GM23338 (cell line): ENCODE data around the gene OR10H1. TPM values are rescaled to one million over a fixed set of nuclear protein-coding genes. Genes with fewer than 3 reads are reported as not detected.
"Not testable (repeated sequence)": the region's sequence is repeated elsewhere in the genome, so short reads cannot be mapped to it uniquely, and the experiment has no call there.

Experiments used
- ATAC-seq: fragments of 200-7000 bp; cut with Tn5 transposase; 3 replicates; pipeline ENCODE4 v1.9.1; 2020
- DNase-seq: peaks from one replicate; pipeline ENCODE4 v3.0.0-alpha.2; 2015; ENCODE audit warnings: low spot score
- H2AFZ ChIP-seq: fragments of 200-600 bp; sonication (generic); 2 replicates; pipeline ENCODE4 v1.8.0; 2016; ENCODE audit warnings: antibody characterized with exemption, mild to moderate bottlenecking, moderate library complexity
- H3F3A ChIP-seq: fragments of 200-600 bp; sonication (generic); replicated peaks from 2 replicates; pipeline ENCODE4 v1.8.0; 2017; ENCODE audit warnings: antibody characterized with exemption, mixed run types, low read depth
- H3K27ac ChIP-seq: fragments of 200-600 bp; sonication (generic); 2 replicates; pipeline ENCODE4 v1.6.1; 2016; ENCODE audit warnings: low read depth
- H3K27me3 ChIP-seq: fragments of 200-600 bp; sonication (generic); 2 replicates; pipeline ENCODE4 v1.8.0; 2016; ENCODE audit warnings: mild to moderate bottlenecking, mixed run types, moderate library complexity; ENCODE audit not compliant: insufficient read depth
- H3K36me3 ChIP-seq: fragments of 200-600 bp; sonication (generic); 2 replicates; pipeline ENCODE4 v1.8.0; 2016; ENCODE audit warnings: mild to moderate bottlenecking; ENCODE audit not compliant: insufficient read depth
- H3K4me1 ChIP-seq: fragments of 200-600 bp; sonication (generic); 2 replicates; pipeline ENCODE4 v1.8.0; 2016; ENCODE audit warnings: mild to moderate bottlenecking, moderate library complexity; ENCODE audit not compliant: insufficient read depth
- H3K4me2 ChIP-seq: fragments of 200-600 bp; sonication (generic); 2 replicates; pipeline ENCODE4 v1.7.1; 2017; ENCODE audit warnings: mixed run types
- H3K4me3 ChIP-seq: fragments of 200-600 bp; sonication (generic); 2 replicates; pipeline ENCODE4 v1.6.1; 2016; ENCODE audit warnings: mixed run types
- H3K79me2 ChIP-seq: fragments of 200-600 bp; sonication (generic); replicated peaks from 2 replicates; pipeline ENCODE4 v1.8.0; 2017; ENCODE audit warnings: mild to moderate bottlenecking; ENCODE audit not compliant: insufficient read depth
- H3K9me2 ChIP-seq: fragments of 200-600 bp; sonication (generic); 2 replicates; pipeline ENCODE4 v1.8.0; 2017; ENCODE audit not compliant: insufficient read depth
- H4K20me1 ChIP-seq: fragments of 200-600 bp; sonication (generic); replicated peaks from 2 replicates; pipeline ENCODE4 v1.8.0; 2017; ENCODE audit warnings: mild to moderate bottlenecking; ENCODE audit not compliant: insufficient read depth
- H3K27ac Mint-ChIP-seq: 2 replicates; pipeline ENCODE4 v1.8.0; 2020; ENCODE audit warnings: inconsistent platforms, mild to moderate bottlenecking, moderate library complexity, mixed read lengths
- H3K27me3 Mint-ChIP-seq: 3 replicates; pipeline ENCODE4 v1.8.0; 2022; ENCODE audit warnings: low read depth, mild to moderate bottlenecking, moderate library complexity, mixed read lengths, inconsistent platforms; ENCODE audit not compliant: insufficient read depth, poor library complexity
- H3K36me3 Mint-ChIP-seq: 3 replicates; pipeline ENCODE4 v1.8.0; 2021; ENCODE audit warnings: low read depth, mild to moderate bottlenecking, inconsistent platforms, moderate library complexity, mixed read lengths
- H3K4me1 Mint-ChIP-seq: 3 replicates; pipeline ENCODE4 v1.8.0; 2020; ENCODE audit warnings: mild to moderate bottlenecking, inconsistent platforms, mixed read lengths
- H3K4me3 Mint-ChIP-seq: 3 replicates; pipeline ENCODE4 v1.8.0; 2021; ENCODE audit warnings: moderate library complexity, mild to moderate bottlenecking, inconsistent platforms, mixed read lengths
- H3K9me3 Mint-ChIP-seq: 3 replicates; pipeline ENCODE4 v1.8.0; 2020; ENCODE audit warnings: moderate library complexity, mild to moderate bottlenecking, inconsistent platforms, mixed read lengths
- CREB1 ChIP-seq: fragments of 250-450 bp; sonication (Bioruptor Pico); IDR thresholded peaks from 2 replicates; pipeline ENCODE4 v1.5.0; 2020; ENCODE audit warnings: low read depth, mild to moderate bottlenecking, moderate library complexity
- STAT1 ChIP-seq: IDR thresholded peaks from one replicate; pipeline ENCODE4 v1.6.1; 2016; ENCODE audit warnings: antibody characterized with exemption; ENCODE audit not compliant: unreplicated experiment
- polyA plus RNA-seq: library from polyadenylated mRNA; unstranded; fragments of >200 nt; fragmentation: Nextera tagmentation; extraction: Ambion mirVana; gene quantifications from 2 replicates; pipeline ENCODE4 v1.2.1, GENCODE V29; 2016
- total RNA-seq: library from RNA; depleted of rRNA; stranded (reverse); fragments of >200 nt; shearing (Covaris generic); gene quantifications from 2 replicates; pipeline ENCODE4 v1.2.3, GENCODE V29; 2014
- TF ChIP-seq, protein P1 (sequence below): IDR thresholded peaks from one replicate; pipeline ENCODE4 v1.6.1; 2018; ENCODE audit warnings: antibody characterized with exemption; ENCODE audit not compliant: unreplicated experiment

Gene OR10H1
- total and polyA plus RNA-seq, 2 experiments from 2014 or later: not detected

- TF ChIP-seq, protein P1, sequence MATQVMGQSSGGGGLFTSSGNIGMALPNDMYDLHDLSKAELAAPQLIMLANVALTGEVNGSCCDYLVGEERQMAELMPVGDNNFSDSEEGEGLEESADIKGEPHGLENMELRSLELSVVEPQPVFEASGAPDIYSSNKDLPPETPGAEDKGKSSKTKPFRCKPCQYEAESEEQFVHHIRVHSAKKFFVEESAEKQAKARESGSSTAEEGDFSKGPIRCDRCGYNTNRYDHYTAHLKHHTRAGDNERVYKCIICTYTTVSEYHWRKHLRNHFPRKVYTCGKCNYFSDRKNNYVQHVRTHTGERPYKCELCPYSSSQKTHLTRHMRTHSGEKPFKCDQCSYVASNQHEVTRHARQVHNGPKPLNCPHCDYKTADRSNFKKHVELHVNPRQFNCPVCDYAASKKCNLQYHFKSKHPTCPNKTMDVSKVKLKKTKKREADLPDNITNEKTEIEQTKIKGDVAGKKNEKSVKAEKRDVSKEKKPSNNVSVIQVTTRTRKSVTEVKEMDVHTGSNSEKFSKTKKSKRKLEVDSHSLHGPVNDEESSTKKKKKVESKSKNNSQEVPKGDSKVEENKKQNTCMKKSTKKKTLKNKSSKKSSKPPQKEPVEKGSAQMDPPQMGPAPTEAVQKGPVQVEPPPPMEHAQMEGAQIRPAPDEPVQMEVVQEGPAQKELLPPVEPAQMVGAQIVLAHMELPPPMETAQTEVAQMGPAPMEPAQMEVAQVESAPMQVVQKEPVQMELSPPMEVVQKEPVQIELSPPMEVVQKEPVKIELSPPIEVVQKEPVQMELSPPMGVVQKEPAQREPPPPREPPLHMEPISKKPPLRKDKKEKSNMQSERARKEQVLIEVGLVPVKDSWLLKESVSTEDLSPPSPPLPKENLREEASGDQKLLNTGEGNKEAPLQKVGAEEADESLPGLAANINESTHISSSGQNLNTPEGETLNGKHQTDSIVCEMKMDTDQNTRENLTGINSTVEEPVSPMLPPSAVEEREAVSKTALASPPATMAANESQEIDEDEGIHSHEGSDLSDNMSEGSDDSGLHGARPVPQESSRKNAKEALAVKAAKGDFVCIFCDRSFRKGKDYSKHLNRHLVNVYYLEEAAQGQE: no peak
- TF ChIP-seq CREB1 (CRISPR knock-in tag) (no peak), STAT1 (no peak)
Observed at GRCh38 chr19:15836330-15837220, 21.1 kb upstream of the OR10H1 start (continued).

DNA sequence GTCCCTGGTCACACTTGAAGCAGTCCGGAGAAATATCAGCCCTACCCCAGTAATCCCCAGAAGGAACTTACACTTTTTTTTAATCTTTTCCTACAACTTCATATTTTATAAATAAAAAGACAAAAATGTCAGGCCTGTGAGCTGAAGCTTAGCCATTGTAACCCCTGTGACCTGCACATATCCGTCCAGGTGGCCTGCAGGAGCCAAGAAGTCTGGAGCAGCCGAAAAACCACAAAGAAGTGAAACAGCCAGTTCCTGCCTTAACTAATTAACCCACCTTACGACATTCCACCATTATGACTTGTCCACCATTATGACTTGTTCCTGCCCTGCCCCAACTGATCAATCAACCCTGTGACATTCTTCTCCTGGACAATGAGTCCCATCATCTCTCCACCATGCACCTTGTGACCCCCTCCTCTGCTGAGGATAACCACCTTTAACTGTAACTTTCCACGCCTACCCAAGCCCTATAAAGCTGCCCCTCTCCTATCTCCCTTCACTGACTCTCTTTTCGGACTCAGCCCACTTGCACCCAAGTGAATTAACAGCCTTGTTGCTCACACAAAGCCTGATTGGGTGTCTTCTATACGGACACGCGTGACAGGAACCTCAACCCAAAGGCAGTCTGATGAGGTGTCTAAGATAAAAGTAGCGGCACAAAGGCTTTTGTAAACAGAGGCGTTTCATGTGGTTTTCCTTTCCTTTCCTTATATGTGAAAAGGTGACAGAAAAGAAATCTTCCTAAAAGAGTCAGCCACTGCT is 20.3 kb upstream of the OR10H1 start:
- H3K4me1 Mint-ChIP-seq, H3K9me2 ChIP-seq, DNase-seq, H3K27me3 ChIP-seq, H3K27me3 Mint-ChIP-seq, H2AFZ ChIP-seq, H3K27ac Mint-ChIP-seq, H4K20me1 ChIP-seq, ATAC-seq, H3K4me1 ChIP-seq, H3K79me2 ChIP-seq, H3K4me3 Mint-ChIP-seq, H3K4me3 ChIP-seq, H3F3A ChIP-seq, H3K27ac ChIP-seq, H3K36me3 ChIP-seq, H3K4me2 ChIP-seq: not testable (repeated sequence)
- Mint-ChIP-seq H3K9me3 (peaks cover 38% of the 10 kb centered on the region), H3K36me3 (peaks cover 17% of the 10 kb centered on the region)

- Mint-ChIP-seq H3K36me3 (peaks cover 27% of the 10 kb centered on the region), H3K9me3 (peaks cover 22% of the 10 kb centered on the region)
- H3K36me3 ChIP-seq, H3K4me1 Mint-ChIP-seq, ATAC-seq, H3K9me2 ChIP-seq, H3K79me2 ChIP-seq, H3K4me3 Mint-ChIP-seq, H3K27me3 Mint-ChIP-seq, H3K27me3 ChIP-seq, H3K27ac Mint-ChIP-seq, H4K20me1 ChIP-seq, H3K4me2 ChIP-seq, H3K4me3 ChIP-seq, DNase-seq, H3F3A ChIP-seq, H3K4me1 ChIP-seq, H3K27ac ChIP-seq, H2AFZ ChIP-seq: not testable (repeated sequence)
Observed at GRCh38 chr19:15834232-15834631, 18.8 kb upstream of the OR10H1 start.
